Esophagus squamous epithelium (tissue), 5 donors: ENCODE results near the gene LRRC8E. TPM values are rescaled to one million over a fixed set of nuclear protein-coding genes. Genes with fewer than 3 reads are reported as not detected.
A peak's percentile ranks its signal among the peaks of the same experiment; 100 is the strongest.

ENCODE experiments used
- DNase-seq: peaks from one replicate; lab custom pipeline; 2025; lab: John Stamatoyannopoulos, UW
- H3K27ac ChIP-seq, 4 donors: fragments of 200-600 bp; sonication (generic); one replicate each; pipeline ENCODE4 v1.5.1; 2016 to 2019; ENCODE audit warnings: mild to moderate bottlenecking in 1 of 4
- H3K27me3 ChIP-seq, 4 donors: fragments of 200-600 bp; sonication (generic); 1 replicate in 3 of 4; 2 replicates in 1 of 4; pipeline versions ENCODE4 v1.5.1 to v1.6.0; 2017 to 2021; ENCODE audit warnings: antibody characterized with exemption in 1 of 4
- H3K36me3 ChIP-seq, 3 donors: fragments of 200-600 bp; sonication (generic); one replicate each; pipeline ENCODE4 v1.5.1; 2016 to 2019
- H3K4me1 ChIP-seq, 3 donors: fragments of 200-600 bp; sonication (generic); one replicate each; pipeline ENCODE4 v1.5.1; 2017 to 2019
- H3K4me3 ChIP-seq, 4 donors: fragments of 200-600 bp; sonication (generic); 1 replicate in 3 of 4; 2 replicates in 1 of 4; pipeline ENCODE4 v1.5.1; 2016 to 2019; ENCODE audit warnings: mild to moderate bottlenecking in 2 of 4, moderate library complexity in 1 of 4
- H3K9me3 ChIP-seq, 3 donors: fragments of 200-600 bp; sonication (generic); one replicate each; pipeline ENCODE4 v1.5.1; 2016 to 2019
- POLR2A ChIP-seq, 4 donors: fragments of 450-650 bp; IDR thresholded peaks; one replicate each; pipeline ENCODE4 v1.6.1; 2017; ENCODE audit warnings: antibody characterized with exemption in 4 of 4, mild to moderate bottlenecking in 4 of 4, moderate library complexity in 3 of 4
- WGBS, 2 donors: methylation state at CpG; one replicate each; pipeline ENCODE4 v1.1.5; 2018; 5-methylcytosine and 5-hydroxymethylcytosine counted together
- intact Hi-C: fragments of 100-400 bp; cut with DNase I; formaldehyde crosslinking; loops from one replicate; pipeline ENCODE4 v1.15.0; 2022
- total RNA-seq, 4 donors: library from RNA; depleted of rRNA; stranded (reverse); fragments of >200 nt; gene quantifications; one replicate each; pipeline ENCODE4 v1.1.0, GENCODE V29; 2016
- TF ChIP-seq, protein P1 (sequence below), 6 experiments: fragments of 450-650 bp in 4 of 6; fragments of 200-600 bp in 2 of 6; sonication (generic) in 2 of 6; IDR thresholded peaks; one replicate each; pipeline ENCODE4 v1.5.1; 2016 to 2019; ENCODE audit warnings: antibody characterized with exemption in 6 of 6, mild to moderate bottlenecking in 4 of 6, moderate library complexity in 4 of 6
- donor health status: DM: yes; HTN: yes; CAD: no.

LRRC8E gene
- total RNA-seq, 4 donors from 2014 or later = 7.6 to 17.0 (median 9.5) TPM

DNA sequence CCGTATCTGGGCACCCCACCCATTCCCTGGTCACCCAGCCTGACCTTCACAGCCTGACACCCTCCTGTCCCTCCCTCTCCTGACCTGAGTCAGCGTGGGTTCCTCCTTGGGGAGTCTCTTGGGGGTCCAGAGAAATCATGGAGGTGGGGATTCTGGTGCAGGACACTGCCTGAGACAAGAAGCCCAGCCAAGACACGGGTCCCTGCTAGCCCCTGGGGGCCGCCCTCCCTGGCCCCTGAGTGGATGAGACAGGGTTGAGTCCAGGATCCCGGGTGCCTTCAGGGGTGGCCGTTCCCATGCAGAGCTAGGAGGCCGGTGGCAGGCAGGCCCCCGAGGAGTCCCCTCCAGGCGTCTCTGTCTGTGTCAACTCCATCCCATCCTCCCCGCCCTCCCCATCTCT, 17.0 kb downstream of the LRRC8E start:
- DNase-seq = no peak

DNA sequence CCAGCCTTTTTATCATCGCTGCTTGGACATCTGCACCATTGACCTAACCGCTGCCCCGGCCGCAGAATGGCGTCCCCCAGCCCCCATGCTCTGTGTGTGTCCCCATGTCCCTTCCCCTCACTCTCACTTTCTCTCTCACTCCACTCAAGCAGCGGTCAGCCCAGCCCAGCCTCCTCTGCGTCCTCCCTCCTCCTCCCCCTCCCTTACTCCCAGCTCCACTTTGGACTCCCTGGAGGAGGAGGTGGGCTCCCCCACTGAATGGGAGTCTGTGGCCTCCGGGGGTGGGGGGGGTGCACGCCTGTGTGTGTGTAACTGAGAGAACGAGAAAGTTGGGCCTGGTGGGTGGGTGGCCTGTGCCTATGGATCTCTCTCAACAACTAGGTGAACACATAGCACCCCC, 17.5 kb downstream of the LRRC8E start:
- no peak for DNase-seq
- H3K4me3 ChIP-seq = no peak overlapping the region
- no peaks in the 10 kb centered on the region for H3K27me3 ChIP-seq
- 86 to 91% methylated on average over 6 to 9 of the region's 10 CpGs for WGBS, 2 donors
- H3K36me3 ChIP-seq = peaks cover 10 to 43% (median 20%) of the 10 kb centered on the region in 3 donors
- peaks cover 28 to 77% (median 50%) of the 10 kb centered on the region in 3 donors for H3K4me1 ChIP-seq
- intact Hi-C loops = loop anchor here (10.0 kb wide), 1 partner anchor 51 kb away; no protein-coding TSS in a partner anchor
- no peak overlapping the region for H3K27ac ChIP-seq
- no peaks in the 10 kb centered on the region for H3K9me3 ChIP-seq
- no peak for TF ChIP-seq POLR2A (IDR thresholded peaks at IDR 0.05)
- TF ChIP-seq, protein P1, sequence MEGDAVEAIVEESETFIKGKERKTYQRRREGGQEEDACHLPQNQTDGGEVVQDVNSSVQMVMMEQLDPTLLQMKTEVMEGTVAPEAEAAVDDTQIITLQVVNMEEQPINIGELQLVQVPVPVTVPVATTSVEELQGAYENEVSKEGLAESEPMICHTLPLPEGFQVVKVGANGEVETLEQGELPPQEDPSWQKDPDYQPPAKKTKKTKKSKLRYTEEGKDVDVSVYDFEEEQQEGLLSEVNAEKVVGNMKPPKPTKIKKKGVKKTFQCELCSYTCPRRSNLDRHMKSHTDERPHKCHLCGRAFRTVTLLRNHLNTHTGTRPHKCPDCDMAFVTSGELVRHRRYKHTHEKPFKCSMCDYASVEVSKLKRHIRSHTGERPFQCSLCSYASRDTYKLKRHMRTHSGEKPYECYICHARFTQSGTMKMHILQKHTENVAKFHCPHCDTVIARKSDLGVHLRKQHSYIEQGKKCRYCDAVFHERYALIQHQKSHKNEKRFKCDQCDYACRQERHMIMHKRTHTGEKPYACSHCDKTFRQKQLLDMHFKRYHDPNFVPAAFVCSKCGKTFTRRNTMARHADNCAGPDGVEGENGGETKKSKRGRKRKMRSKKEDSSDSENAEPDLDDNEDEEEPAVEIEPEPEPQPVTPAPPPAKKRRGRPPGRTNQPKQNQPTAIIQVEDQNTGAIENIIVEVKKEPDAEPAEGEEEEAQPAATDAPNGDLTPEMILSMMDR (IDR thresholded peaks at IDR 0.05) = no peak

More for the DNA sequence above, 17.0 kb downstream of the LRRC8E start:
- H3K27me3 ChIP-seq = peaks cover 0 to 4% (median 0%) of the 10 kb centered on the region in 4 donors
- peak overlapping the region in 2 of 4 donors; percentile 82 to 99 for H3K4me3 ChIP-seq
- TF ChIP-seq, protein P1 (IDR thresholded peaks at IDR 0.05) = no peak
- TF ChIP-seq POLR2A (IDR thresholded peaks at IDR 0.05) = no peak
- 66 to 74% methylated on average over 6 to 7 of the region's 10 CpGs for WGBS, 2 donors
- intact Hi-C loops = loop anchor here (10.0 kb wide), 1 partner anchor 50 kb away; no protein-coding TSS in a partner anchor
- peaks cover 4 to 37% (median 14%) of the 10 kb centered on the region in 3 donors for H3K36me3 ChIP-seq
- no peaks in the 10 kb centered on the region for H3K9me3 ChIP-seq
- no peak overlapping the region for H3K27ac ChIP-seq
- peaks cover 28 to 83% (median 55%) of the 10 kb centered on the region in 3 donors for H3K4me1 ChIP-seq

DNA sequence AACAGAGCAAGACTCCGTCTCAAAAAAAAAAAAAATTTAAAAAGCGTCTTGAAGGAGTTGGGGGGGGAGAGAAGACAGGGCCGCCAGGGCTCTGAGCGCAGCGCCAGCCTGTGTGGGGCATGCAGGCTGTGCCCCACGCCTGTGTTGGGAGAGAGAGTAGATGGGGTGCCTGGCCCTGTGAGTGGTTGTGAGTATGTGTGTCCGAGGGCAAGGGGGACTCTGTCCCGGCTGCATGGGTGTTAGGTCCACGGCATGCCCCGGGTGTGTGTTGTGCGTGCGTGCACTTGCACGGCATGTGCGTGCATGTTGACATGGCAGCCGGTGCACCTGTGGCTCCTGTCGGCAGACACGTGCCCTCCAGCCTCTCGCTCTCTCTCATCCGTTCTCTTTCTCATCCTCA, 18.8 kb downstream of the LRRC8E start:
- Histone ChIP-seq H3K4me3 (no peak overlapping the region), H3K27ac (no peak overlapping the region), H3K4me1 (peaks cover 22 to 64% (median 44%) of the 10 kb centered on the region in 3 donors), H3K9me3 (no peaks in the 10 kb centered on the region), H3K36me3 (peaks cover 21 to 56% (median 32%) of the 10 kb centered on the region in 3 donors), H3K27me3 (no peaks in the 10 kb centered on the region)
- TF ChIP-seq POLR2A (IDR thresholded peaks at IDR 0.05) = no peak
- TF ChIP-seq, protein P1 (IDR thresholded peaks at IDR 0.05) = no peak
- intact Hi-C loops = loop anchor here (10.0 kb wide), 1 partner anchor 52 kb away; no protein-coding TSS in a partner anchor
- WGBS, 2 donors = 51 to 60% methylated on average over 19 of the region's 19 CpGs
- DNase-seq = no peak

DNA sequence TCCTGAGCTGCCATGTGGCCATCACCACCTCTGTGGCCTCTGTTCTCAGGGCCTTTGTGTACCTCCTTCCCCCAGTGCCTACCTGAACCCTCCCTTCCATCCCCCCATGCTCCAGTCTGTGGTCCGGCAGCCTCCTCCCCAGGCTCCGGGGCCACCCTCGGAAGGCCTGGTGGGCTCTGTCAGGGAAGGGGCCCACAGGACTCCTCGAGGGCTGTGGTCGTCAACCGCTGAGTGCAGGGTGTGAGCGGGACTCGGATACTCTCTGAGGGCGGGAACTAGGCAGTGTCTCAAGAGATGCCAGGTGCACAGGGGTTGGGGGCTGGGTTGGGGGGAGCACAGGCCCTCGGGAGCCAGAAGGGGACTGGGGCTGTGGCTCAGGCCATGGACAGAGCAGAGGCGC, 19.2 kb downstream of the LRRC8E start:
- DNase-seq = no peak
- intact Hi-C loops = loop anchor here (10.0 kb wide), 1 partner anchor 53 kb away; no protein-coding TSS in a partner anchor
- peaks cover 19 to 60% (median 40%) of the 10 kb centered on the region in 3 donors for H3K4me1 ChIP-seq

More for the DNA sequence above, 19.2 kb downstream of the LRRC8E start:
- TF ChIP-seq, protein P1 (IDR thresholded peaks at IDR 0.05) = no peak
- no peak for TF ChIP-seq POLR2A (IDR thresholded peaks at IDR 0.05)
- no peaks in the 10 kb centered on the region for H3K9me3 ChIP-seq
- 76 to 100% methylated on average over 2 of the region's 11 CpGs for WGBS, 2 donors
- H3K27me3 ChIP-seq = no peaks in the 10 kb centered on the region
- no peak overlapping the region for H3K27ac ChIP-seq
- peaks cover 25 to 60% (median 36%) of the 10 kb centered on the region in 3 donors for H3K36me3 ChIP-seq
- H3K4me3 ChIP-seq = no peak overlapping the region
